LoVo (cell line): ENCODE data around the gene MAP2K5.

ENCODE experiments used
- DNase-seq: peaks from one replicate; pipeline ENCODE4 v3.0.0-alpha.2; 2016; ENCODE audit warnings: low spot score

The MAP2K5 gene

GRCh38 chr15:67542420-67543347 lies at the start of gene MAP2K5:
MAP2K5 (plus strand) TSS chr15:67542703; CDS start chr15:67543336, 633 bp downstream.
- peak; percentile 84 for DNase-seq

- no peak for DNase-seq
These were observed 46.9 kb upstream of the MAP2K5 start for GRCh38 chr15:67495585-67495984.

GRCh38 chr15:67501177-67501835 lies 41.2 kb upstream of the MAP2K5 start:
- DNase-seq: no peak

- no peak for DNase-seq
These were observed 40.6 kb upstream of the MAP2K5 start for GRCh38 chr15:67501836-67502461.

GRCh38 chr15:67504056-67504455 lies 38.4 kb upstream of the MAP2K5 start:
- DNase-seq: no peak

GRCh38 chr15:67504796-67505195 lies 37.7 kb upstream of the MAP2K5 start:
- DNase-seq: no peak

GRCh38 chr15:67505675-67506572 lies 36.6 kb upstream of the MAP2K5 start:
- no peak for DNase-seq

GRCh38 chr15:67506775-67507747 lies 35.4 kb upstream of the MAP2K5 start:
- DNase-seq: no peak

- DNase-seq: no peak
These were observed 34.1 kb upstream of the MAP2K5 start for GRCh38 chr15:67508407-67508806.

- DNase-seq: no peak
These were observed 32.6 kb upstream of the MAP2K5 start for GRCh38 chr15:67509918-67510317.

- no peak for DNase-seq
These were observed 31.8 kb upstream of the MAP2K5 start for GRCh38 chr15:67510597-67511190.

GRCh38 chr15:67511606-67512005 lies 30.9 kb upstream of the MAP2K5 start:
- DNase-seq: no peak

GRCh38 chr15:67512140-67512539 lies 30.4 kb upstream of the MAP2K5 start:
- DNase-seq: no peak

- no peak for DNase-seq
These were observed 29.4 kb upstream of the MAP2K5 start for GRCh38 chr15:67512933-67513714.

GRCh38 chr15:67515090-67515489 lies 27.4 kb upstream of the MAP2K5 start:
- no peak for DNase-seq

GRCh38 chr15:67515557-67515956 lies 26.9 kb upstream of the MAP2K5 start:
- DNase-seq: no peak

GRCh38 chr15:67520321-67521028 lies 22.0 kb upstream of the MAP2K5 start:
- no peak for DNase-seq

GRCh38 chr15:67521029-67521782 lies 21.3 kb upstream of the MAP2K5 start, which contains the start of gene C15orf61:
C15orf61 (plus strand) TSS chr15:67521131; CDS start chr15:67521249, 118 bp downstream.
- DNase-seq: peak; percentile 95
